UCSD-AML1 (cell line): ENCODE measurements around the gene TRAPPC1.

Experiments
- DNase-seq: peaks from one replicate; lab custom pipeline; 2025; ENCODE audit not compliant: unreplicated experiment; lab: John Stamatoyannopoulos, UW

TRAPPC1 gene

GRCh38 chr17:7881276-7882054 is 50.3 kb downstream of the TRAPPC1 start:
- DNase-seq, result no peak
